HG02798 (cell line): ENCODE data around the gene SEL1L.

Source experiments
- ATAC-seq: cut with Tn5 transposase; IDR thresholded peaks from one replicate; pipeline ENCODE4 v1.9.1; 2021; ENCODE audit warnings: mild to moderate bottlenecking; ENCODE audit not compliant: unreplicated experiment, poor library complexity

The SEL1L gene

DNA sequence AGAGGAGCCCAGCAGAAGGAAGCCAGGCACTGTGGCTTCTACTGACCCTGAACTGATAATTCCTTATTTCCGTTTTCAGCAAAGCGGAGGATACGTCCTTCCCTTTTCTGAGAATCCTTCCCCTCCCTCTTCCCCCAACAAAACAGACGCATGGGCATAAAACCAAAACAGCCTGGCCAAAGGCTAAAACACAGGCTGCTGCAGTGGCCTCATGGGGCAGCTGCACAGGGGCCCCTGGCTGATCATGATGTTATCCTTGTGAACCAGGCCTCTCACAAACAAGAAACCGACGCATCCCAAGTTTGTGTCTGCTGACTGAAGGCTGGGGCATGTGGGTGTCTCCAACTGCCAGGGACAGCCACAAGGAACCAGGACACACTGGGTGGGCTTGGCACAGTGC lies 110.1 kb downstream of the SEL1L start:
- no peak for ATAC-seq
